NCI-H82 treated with DMSO at 0.1 percent for 48 hours (cell line): ENCODE measurements around the gene PRCP.
"Not testable (repeated sequence)": the region's sequence is repeated elsewhere in the genome, so short reads cannot be mapped to it uniquely, and the experiment has no call there.

ENCODE experiments used
- DNase-seq: peaks from one replicate; lab custom pipeline; 2025; ENCODE audit not compliant: unreplicated experiment; lab: John Stamatoyannopoulos, UW

PRCP gene

DNA sequence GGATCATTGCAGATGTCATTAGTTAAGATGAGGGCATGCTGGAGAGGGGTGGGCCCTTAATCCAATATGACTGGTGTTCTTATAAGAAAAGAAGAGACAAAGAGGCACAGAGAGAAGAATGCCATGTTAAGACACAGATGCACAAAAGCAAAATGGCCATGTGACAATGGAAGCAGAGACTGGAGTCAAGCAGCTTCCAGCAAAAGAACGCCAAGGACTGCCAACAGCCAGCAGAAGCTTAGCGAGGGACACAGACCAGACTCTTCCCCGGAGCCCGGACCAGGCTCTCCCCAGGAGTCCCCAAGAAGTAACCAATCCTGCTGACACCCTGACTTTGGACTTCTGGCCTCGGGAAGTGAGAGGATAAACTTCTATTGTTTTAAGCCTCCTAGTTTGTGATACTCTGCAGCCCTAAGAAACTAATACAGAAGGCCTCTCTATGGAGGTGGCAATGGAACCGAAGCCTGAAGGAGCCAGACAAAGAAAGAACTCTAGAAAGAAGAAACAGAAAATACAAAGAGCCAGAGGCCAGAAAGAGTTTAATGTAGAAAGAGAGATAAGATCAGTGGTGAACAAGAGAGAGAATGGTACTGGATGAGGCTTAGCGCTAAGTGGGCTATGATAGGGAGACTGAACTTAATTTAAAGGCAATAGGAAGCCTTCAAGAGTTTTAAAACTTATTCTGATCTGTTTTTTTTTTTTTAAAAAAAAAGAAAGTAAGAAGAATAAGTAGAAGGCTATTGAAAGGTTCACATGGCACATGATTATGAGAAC is 27.7 kb downstream of the PRCP start:
- DNase-seq: no peak

DNA sequence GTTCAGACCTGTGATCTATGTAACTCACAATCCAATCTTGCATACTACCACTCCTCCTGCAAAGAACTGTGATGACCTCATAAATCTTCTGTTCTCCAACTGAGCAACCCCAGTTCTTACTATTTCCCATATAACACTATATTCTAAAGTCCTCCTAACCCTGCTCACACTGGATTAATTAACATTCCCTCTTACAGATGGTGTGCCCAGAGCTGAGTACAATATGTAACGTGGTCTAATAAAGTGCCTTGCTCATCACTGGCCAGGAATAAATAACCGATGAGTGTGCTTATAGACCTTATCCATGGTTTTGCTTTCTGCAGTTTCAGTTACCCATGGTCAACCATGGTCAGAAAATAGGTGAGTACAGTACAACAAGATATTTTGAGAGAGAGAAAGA is 28.6 kb downstream of the PRCP start:
- no peak for DNase-seq

DNA sequence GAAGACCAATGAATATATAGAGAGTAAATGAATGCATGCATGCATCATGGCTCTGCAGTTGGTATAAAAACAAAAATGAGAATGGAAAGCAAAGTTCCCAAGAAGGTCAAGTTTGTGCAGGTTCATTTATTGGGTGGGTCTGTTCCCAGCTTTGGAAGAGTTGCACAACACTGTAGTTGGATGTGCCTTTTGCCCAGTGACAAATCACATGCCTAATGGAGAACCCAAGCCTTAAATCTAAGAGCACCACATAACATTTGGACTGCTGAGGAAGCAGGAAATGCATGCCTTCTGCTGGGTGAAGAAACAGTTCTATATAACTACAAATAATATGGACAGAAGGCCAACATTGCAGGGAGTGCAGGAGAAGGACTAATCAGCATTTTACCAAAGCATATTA is 30.6 kb downstream of the PRCP start:
- DNase-seq: no peak

DNA sequence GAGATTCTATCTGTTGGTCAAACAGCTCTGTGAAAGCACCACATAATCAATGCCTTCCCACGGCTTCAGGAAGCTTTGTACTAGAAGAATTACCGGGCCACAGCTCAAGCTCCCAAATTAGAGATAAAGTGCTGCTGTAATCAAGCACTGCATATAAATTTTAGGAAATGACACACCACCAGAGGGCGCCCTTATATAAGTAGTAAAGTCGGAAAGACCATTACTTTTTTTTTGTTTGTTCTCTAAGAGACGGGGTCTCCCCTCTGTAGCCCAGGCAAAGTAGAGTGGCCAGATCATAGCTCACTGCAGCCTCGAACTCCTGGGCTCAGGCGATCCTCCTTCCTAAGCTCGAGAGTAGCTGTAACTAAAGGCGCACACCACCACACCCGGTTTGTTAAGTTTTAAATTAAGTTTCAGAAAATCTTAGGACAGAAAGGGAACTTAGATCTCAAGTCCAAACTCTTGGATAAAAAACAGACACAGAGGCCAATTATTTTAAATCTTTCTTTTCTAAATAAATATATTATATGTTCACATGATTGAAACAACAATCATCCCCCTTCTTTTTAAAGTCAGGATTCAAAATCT is 32.6 kb downstream of the PRCP start:
- peak; percentile 75 for DNase-seq

DNA sequence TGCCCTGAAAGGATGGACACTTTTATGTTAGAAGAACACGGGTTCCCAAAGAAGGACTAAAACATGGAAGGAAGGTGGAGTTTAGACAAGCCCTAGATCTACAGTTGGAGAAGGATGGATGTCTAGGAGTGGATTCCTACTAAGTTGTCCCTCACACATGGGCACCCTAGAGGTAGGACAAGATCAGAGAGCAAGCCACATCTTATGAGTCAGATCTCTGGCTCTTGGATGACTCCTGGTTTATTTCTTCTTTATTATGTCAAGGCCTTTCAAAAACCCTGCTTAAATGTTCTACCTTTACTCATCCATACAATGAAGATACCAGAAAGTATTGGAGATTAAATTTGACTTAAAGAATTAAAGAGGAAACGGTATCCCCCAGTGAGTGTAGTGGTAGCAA is 34.4 kb downstream of the PRCP start:
- DNase-seq: no peak

DNA sequence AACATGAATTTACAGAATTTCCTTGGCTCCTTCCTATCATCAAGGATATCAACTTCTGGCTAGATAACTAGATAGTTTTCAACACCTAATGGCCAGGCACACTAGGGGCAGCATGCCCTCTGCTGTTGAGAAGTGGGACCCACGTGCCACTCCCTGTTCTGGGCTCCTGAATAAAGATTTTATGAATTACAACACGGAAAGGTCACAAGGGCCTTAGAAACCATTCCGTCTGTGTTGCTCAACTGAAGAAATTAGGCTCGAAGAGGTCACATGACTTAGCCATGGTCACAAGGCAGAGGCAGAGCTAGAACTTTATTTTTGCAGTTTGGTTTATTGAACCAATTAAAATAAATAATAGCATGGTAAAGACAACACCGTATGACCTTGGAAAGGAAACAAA is 36.0 kb downstream of the PRCP start:
- peak; percentile 3 for DNase-seq

DNA sequence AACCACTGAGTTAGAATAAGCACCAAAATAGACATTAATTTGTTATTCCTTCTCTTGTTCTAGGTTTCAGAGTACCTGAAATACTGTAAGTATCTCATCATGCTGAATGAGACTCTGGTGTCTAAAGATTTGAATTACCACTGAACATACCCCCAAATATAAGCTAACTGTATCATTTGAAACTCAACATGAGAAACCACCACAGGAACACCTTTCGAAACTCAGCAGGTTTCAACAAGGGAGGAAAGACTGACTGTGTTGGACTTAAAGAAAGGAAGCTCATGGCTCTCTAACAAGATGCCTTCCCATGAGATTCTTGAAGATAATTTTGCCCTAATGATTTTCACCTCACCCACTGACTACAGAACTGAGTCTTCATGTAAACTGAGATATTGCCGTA is 37.0 kb downstream of the PRCP start:
- DNase-seq: no peak

DNA sequence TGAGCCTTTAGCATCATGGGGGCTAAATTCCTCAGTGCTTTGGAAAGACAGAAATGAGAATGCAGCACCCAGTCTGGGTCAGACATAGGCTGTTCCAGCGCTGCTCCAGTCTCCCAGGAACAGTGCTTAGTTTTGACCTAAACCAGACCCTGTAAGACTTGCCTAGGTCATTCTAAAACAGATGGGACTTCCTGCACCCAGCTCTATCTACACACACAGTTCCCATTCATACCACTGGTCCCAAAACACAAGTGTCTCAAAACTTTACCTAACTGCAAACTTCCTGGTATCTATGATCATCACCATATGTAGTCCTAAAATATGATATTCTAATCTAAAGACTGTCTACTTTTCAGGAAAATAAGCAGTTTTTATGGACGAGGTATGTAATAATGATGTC is 37.9 kb downstream of the PRCP start:
- DNase-seq: no peak

DNA sequence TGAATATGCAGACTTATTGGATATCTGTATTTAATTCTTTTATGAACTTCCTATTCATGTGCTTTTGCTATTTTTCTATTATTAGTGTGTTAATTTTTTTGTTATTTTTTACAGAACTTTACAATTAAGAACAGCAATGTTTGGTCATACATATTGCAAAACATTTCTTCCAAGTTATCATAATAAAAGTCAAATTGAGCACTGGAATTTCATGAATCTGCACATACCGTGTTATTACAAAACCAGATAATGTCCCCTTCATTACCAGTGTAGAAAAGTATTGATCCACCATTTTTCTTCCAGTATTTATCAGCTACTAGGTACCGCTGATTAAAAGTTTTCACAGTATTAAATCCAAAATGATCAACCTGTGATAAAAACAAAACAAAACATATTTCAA is 40.5 kb downstream of the PRCP start:
- DNase-seq: no peak

DNA sequence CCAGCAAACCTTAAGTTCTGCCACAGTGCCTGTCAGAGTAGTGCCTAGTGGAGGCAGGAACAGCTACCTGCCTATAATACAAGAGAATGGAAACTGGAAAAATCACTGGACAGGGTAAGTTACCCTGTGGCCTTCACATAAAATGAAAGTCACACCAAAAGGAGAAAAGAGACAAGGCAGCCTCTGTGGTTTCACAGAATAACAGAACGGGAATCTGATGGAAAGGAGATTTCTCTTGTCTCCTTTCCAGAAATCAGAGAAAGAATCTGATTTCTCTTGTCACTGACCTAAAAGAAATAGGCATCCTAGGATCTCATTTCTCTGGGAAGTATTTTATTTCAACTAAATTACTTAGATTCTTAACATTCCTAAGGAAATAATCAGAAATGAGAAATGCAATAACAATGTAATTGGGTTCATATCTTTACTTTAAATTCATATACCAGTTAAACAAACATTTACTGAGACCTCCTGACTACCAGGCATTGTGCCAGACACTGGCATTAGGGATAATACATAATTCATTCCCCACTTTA is 41.6 kb downstream of the PRCP start:
- no peak for DNase-seq

DNA sequence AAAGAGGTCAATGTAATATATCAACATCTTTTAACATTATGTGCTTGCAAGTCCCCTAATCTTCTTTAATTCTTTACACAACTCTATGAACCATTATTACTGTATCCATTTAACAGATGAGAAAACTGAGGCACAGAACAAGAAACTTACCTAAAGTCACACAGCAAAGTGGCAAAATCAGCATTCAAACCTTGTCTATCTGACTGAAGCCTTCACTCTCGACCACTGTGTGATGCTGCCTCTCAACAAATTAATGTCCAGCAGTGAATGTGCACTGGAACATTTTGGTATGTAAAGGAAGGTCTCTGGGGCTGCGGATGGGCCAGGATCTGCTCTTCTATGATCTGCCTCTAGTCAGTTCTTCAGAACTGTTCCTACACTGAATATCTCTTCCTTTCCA is 42.1 kb downstream of the PRCP start:
- DNase-seq: no peak

DNA sequence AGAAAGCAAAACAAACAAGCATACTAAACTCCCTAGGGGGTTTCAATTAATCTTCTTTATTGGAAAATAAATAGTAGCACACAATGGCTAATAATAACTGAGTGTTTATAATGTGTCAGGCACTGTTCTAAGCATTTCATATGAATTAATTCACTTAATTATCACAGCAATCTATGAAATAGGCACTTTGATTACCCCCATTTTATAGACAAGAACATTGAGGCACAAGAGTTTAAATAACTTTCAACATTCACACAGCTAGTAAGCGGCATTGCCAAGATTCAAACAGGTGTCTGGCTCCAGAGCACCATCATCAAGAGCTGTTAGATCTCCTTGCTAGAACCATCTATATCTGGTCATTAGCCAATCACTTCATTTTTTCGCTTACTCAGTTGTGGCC is 43.1 kb downstream of the PRCP start:
- no peak for DNase-seq

DNA sequence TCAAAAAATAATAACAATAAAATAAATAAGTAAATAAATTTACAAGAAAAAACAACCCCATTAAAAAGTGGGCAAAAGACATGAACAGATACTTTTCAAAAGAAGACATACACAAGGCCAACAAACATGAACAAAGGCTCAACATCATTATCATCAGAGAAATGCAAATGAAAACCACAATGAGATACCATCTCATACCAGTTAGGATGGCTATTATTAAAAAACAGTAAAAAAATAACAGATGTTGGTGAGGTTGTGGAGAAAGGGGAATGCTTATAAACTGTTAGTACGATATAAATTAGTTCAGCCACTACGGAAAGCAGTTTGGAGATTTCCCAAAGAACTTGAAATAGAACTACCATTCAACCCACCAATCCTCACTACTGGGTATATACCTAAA is 44.6 kb downstream of the PRCP start:
- DNase-seq: no peak

DNA sequence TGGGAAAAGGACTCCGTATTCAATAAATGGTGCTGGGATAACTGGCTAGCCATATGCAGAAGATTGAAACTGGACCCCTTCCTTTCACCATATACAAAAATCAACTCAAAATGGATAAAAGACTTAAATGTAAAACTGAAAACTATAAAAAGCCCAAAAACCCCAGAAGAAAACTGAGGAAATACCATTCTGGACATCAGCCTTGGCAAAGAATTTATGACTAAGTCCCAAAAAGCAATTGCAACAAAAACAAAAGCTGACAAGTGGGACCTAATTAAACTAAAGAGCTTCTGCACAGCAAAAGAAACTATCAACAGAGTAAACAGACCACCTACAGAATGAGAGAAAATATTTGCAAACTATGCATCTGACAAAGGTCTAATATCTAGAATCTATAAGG is 45.3 kb downstream of the PRCP start:
- not testable (repeated sequence) for DNase-seq

DNA sequence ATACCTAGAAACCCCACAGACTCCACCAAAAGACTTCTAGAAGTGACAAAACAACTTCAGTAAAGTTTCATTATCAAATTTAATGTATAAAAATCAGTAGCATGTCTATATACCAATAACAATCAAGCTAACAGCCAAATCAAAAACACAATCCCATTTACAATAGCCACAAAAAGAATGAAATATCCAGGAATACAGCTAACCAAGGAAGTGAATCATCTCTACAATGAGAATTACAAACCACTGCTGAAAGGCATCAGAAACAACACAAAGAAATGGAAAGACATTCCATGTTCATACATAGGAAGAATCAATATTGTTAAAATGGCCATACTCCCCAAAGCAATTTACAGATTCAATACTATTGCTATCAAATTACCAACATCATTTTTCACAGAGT is 46.0 kb downstream of the PRCP start:
- DNase-seq: no peak

DNA sequence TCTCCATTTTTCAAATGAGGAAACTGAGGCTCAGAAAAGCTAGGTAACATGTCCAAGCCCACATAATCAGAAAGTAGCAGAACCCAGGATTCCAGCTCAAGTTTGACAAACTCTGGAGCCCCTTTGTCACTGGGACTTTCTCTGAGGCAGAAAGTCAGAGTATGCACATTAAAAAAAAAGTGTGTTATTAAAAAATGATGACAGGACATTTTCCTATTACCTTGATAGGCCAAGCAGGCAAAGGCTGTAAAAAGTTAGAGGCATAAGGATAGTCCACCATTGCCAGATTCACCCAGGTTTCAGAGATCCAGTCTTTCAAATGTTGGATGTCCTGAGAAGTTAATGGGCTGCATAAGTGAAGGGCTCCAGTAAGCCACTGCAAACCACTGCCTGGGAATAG is 51.4 kb downstream of the PRCP start:
- DNase-seq: no peak

DNA sequence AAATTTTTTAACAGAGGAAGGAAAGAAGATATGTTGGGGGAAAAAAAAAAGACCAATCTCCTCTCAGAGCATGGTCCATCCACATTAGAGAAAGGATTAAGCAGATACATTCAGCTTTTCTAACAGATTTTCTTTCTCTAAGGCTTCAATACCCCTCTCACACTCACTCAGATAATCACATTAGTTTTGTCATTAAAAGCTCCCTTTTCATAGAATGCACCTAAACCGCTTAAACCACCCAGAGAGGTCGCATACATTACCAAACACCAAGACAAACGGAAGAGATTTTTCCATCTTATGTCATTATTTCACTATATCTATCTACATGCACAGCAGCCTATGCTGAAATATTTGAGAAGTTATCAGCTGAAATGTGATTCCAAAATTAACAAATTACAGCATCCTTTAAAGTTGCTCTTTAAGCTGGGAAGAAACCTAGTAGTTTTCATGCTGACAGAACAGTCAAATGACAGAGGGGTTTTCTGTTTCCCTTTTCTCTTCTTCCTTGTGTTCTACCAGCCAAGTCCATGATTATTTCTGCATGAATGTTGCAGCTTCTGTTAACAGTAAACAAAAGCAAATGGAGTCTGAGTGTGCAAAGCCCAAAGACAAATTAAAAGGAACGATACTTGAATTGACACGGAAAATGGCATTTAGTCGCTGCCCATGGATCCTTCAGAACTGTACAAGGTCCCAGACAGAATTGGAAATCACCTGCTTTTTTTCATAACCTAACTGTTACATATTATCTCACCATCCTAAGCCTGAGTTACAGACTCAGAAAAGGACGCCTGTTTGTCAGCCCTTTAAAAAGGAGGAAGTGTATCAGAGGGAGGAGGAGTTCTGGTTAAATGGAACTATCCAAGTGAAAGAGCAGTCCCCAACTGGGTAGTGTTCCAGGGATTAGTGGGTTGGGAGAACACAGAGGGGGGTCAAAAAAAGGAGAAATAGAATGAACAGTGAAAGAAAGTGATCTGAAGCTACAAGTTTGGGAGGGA is 54.6 kb downstream of the PRCP start:
- peak; percentile 62 for DNase-seq

DNA sequence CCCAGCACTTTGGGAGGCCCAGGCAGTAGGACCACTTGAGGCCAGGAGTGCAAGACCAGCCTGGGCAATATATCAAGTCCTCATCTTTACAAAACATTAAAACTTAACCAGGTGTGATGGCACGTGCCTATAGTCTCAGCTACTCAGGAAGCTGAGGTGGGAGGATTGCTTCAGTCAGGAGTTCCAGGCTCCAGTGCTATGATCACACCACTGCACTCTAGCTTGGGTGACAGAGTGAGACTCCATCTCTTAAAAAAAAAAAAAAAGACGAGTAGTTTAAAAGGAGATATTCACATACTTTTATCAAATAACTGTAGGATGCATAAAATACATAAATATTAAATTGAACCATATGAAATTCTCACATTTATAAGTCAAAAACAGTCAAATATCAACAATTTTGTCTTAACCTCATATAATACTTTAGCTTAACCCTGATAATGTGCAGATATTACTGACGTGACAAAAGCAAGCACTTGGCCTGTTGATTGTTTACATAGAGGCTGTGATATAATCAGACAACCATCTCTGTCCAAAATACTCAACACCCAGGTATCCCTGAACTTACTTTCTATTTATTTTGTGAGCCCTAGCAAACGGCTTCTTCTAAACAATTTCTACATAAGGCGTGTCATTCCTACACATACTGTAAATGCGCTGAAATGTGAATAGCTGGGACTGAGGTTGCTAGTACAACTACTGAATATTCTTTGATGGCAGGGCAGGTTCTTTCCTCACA is 57.0 kb downstream of the PRCP start:
- no peak for DNase-seq

DNA sequence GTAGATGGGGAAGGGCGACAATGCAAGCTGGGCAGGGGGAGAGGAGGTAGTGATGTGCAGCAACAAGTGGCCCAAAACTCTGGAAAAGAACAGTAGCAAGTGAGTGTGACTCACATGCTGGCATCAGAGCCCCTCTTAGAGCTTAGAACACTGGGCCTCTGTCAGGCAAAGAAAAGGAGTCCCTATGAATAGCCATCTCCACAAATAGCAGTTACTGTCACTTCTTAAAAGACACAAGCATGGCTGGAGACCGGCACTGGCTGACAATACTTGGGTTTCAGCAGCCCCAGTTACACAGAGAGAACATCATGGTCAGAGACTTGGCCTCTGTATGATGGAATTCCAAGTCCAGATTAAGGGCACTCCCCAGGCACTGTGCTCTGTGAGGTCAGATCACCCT is 58.2 kb downstream of the PRCP start:
- no peak for DNase-seq

DNA sequence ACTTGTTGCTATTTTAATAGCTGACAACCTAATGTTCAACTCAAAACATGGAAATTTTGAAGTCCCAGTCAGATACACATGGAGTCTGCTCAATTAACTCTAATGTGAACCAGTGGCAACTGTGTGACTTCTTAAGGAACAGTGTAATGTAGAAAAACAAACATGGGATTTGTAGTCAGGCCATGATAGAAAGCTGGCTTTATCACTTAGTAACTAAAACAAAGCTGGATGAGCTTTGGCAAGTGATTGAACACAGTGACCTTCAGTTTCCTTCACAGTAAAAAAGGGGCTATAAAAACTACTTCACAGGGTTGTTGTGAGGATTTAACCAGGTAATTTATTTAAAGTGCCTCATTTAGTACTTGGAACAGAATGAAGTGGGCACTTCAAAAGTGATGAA is 62.6 kb downstream of the PRCP start:
- DNase-seq: no peak

DNA sequence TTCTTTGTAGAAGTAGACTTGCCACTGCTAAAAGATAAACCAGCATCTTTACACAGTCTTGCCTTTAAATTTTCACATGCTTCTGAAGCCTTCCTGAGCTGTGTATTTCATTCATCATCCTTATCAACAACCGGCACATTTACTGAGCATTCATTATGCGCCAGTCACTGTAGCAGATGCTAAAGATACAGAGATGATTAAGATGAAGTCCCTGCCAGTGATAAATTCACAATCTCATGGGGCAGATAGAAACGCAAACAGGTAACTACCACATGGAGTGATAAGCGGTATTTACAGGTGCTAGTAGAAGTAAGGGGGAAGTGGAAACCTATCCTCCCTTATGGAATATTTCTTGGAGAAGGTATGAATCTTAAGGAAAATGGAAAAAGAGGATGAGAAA is 67.2 kb downstream of the PRCP start:
- DNase-seq: no peak
